GM21423 (cell line): ENCODE measurements around the gene NOLC1.

ENCODE experiments used
- ATAC-seq: cut with Tn5 transposase; IDR thresholded peaks from one replicate; pipeline ENCODE4 v1.9.1; 2021; ENCODE audit warnings: mild to moderate bottlenecking, moderate library complexity; ENCODE audit not compliant: unreplicated experiment

Gene NOLC1

GRCh38 chr10:102121739-102122372 lies 30.3 kb upstream of the NOLC1 start:
- ATAC-seq = no peak

- ATAC-seq = no peak
These were observed 29.7 kb upstream of the NOLC1 start for GRCh38 chr10:102122450-102122849.

GRCh38 chr10:102123223-102123622 lies 29.0 kb upstream of the NOLC1 start:
- no peak for ATAC-seq

- no peak for ATAC-seq
These were observed 20.7 kb upstream of the NOLC1 start for GRCh38 chr10:102131286-102132170.

- no peak for ATAC-seq
These were observed 20.0 kb upstream of the NOLC1 start for GRCh38 chr10:102132193-102132562.

- ATAC-seq = peak; percentile 92
These were observed 19.4 kb upstream of the NOLC1 start, which contains the start of gene PPRC1 for GRCh38 chr10:102132563-102133372. Gene PPRC1, plus strand, starts transcription at chr10:102133040. Its CDS starts 29 bp downstream, at chr10:102133069.

GRCh38 chr10:102133373-102134195 lies 18.6 kb upstream of the NOLC1 start:
- no peak for ATAC-seq

- ATAC-seq = no peak
These were observed 17.8 kb upstream of the NOLC1 start for GRCh38 chr10:102134416-102134815.

- ATAC-seq = no peak
These were observed 16.1 kb upstream of the NOLC1 start for GRCh38 chr10:102135956-102136526.

GRCh38 chr10:102139281-102140110 lies 12.7 kb upstream of the NOLC1 start:
- no peak for ATAC-seq

- no peak for ATAC-seq
These were observed 12.0 kb upstream of the NOLC1 start for GRCh38 chr10:102140218-102140617.

GRCh38 chr10:102140913-102141540 lies 11.2 kb upstream of the NOLC1 start:
- ATAC-seq = no peak

- no peak for ATAC-seq
These were observed 10.5 kb upstream of the NOLC1 start for GRCh38 chr10:102141583-102142107.

- ATAC-seq = no peak
These were observed 5.2 kb upstream of the NOLC1 start for GRCh38 chr10:102146971-102147428.

GRCh38 chr10:102147561-102147960 lies 4.6 kb upstream of the NOLC1 start:
- ATAC-seq = no peak

GRCh38 chr10:102148275-102148674 lies 3.9 kb upstream of the NOLC1 start:
- no peak for ATAC-seq

- no peak for ATAC-seq
These were observed 1.0 kb upstream of the NOLC1 start for GRCh38 chr10:102150970-102151773.

GRCh38 chr10:102152545-102152890 lies 329 bp downstream of the NOLC1 start:
- ATAC-seq = peak; percentile 14
